ENCODE measurements around the gene RASSF9.

Gene RASSF9

DNA sequence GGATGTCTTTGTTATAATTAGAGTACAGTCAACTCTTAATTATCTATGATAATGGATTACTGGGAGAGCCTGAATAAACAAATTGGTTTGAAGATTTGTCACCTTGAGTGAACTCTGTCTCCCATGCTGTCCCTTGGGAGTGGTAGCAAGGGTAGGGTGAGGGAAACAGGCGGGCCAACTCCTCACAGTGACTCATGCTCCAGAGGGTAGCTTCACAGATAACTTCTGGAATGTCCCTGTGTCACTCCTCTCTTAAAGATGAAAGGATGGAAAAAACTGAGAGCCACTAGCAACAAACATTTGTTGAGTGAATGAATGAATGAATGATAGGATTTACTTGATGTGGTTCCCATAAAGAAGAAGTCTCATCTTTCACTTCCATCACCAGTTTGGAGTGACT, 53.5 kb downstream of the RASSF9 start:
- Histone ChIP-seq H3K27ac (ENCODE audit: low read length) (no peak overlapping the region), H3K4me3 (ENCODE audit: low read length) (no peak overlapping the region), H3K9me3 (ENCODE audit: control insufficient read depth, low read depth, low read length) (no peaks in the 10 kb centered on the region), H3K9ac (ENCODE audit: low read length) (no peak overlapping the region), H3K27me3 (ENCODE audit: control insufficient read depth, insufficient read depth, low read length) (no peaks in the 10 kb centered on the region), H3K4me1 (ENCODE audit: control insufficient read depth, low read depth, low read length) (peaks cover 16% of the 10 kb centered on the region), H3K36me3 (ENCODE audit: control insufficient read depth, low read depth, low read length) (no peaks in the 10 kb centered on the region)

DNA sequence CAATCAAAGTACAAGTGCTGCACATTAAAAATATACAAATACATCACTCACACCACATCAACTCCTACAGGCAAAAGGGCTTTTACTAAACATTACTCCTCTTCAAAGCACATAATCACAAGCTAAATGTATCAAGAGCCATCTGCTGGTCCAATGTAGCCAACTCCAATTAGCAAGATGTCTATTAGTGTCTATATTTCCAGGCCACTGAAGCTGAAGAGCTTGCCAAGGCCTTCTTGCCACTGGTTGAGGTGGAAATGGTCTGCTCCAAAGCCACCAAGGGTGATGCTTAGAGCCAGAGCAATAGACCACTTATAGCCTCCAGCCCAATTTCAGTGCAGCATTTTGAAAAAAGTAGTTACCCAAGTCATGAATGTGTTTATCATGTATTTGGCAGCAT, 54.4 kb downstream of the RASSF9 start:
- no peak overlapping the region for H3K27ac ChIP-seq (ENCODE audit: low read length)
- H3K27me3 ChIP-seq (ENCODE audit: control insufficient read depth, insufficient read depth, low read length), result no peaks in the 10 kb centered on the region
- H3K4me3 ChIP-seq (ENCODE audit: low read length), result no peak overlapping the region
- no peaks in the 10 kb centered on the region for H3K9me3 ChIP-seq (ENCODE audit: control insufficient read depth, low read depth, low read length)
- H3K36me3 ChIP-seq (ENCODE audit: control insufficient read depth, low read depth, low read length), result no peaks in the 10 kb centered on the region
- peaks cover 19% of the 10 kb centered on the region for H3K4me1 ChIP-seq (ENCODE audit: control insufficient read depth, low read depth, low read length)
- no peak overlapping the region for H3K9ac ChIP-seq (ENCODE audit: low read length)

DNA sequence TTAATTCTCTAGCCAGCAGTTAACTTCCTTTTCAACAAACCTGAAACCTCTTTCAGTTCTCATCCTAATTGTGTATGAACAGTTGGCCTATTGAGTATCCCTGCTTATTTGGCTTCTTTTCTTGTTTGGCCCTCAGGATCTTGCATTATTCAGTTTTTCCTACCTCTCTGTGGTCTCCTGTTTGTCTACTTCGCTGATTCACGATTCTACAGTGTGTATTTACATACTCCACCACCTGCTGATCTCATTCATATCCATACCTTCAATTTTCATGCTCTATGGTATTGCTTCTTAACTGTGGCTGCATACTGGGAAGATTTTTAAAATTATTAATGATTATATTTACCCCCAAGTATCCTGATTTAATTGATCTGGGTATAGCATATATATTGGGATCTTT, 56.4 kb downstream of the RASSF9 start:
- H3K36me3 ChIP-seq (ENCODE audit: control insufficient read depth, low read depth, low read length), result no peaks in the 10 kb centered on the region
- H3K9ac ChIP-seq (ENCODE audit: low read length), result no peak overlapping the region
- H3K27me3 ChIP-seq (ENCODE audit: control insufficient read depth, insufficient read depth, low read length), result no peaks in the 10 kb centered on the region
- no peak overlapping the region for H3K4me3 ChIP-seq (ENCODE audit: low read length)
- no peaks in the 10 kb centered on the region for H3K9me3 ChIP-seq (ENCODE audit: control insufficient read depth, low read depth, low read length)
- H3K4me1 ChIP-seq (ENCODE audit: control insufficient read depth, low read depth, low read length), result peaks cover 34% of the 10 kb centered on the region
- no peak overlapping the region for H3K27ac ChIP-seq (ENCODE audit: low read length)

DNA sequence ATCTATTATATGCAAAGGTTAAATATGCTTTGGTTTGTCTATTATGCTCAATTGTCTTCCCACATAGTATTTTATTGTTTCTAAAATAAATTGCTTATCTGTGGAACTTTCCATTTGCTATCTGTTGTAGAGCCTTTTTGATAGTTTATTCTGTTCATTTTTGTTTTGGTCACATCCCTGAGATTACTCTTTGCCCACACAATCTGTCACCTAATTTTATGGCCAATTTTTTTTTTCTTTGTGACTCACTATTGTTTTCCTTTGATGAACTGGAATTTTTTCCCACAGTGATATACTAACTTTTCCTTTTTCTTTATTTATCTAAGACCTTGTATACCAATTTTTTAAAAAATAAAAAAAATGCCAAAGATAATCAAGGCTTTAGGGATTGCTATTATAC, 61.1 kb downstream of the RASSF9 start:
- H3K9me3 ChIP-seq (ENCODE audit: control insufficient read depth, low read depth, low read length), result no peaks in the 10 kb centered on the region
- peaks cover 39% of the 10 kb centered on the region for H3K4me1 ChIP-seq (ENCODE audit: control insufficient read depth, low read depth, low read length)
- no peaks in the 10 kb centered on the region for H3K36me3 ChIP-seq (ENCODE audit: control insufficient read depth, low read depth, low read length)
- no peak overlapping the region for H3K4me3 ChIP-seq (ENCODE audit: low read length)
- no peaks in the 10 kb centered on the region for H3K27me3 ChIP-seq (ENCODE audit: control insufficient read depth, insufficient read depth, low read length)
- no peak overlapping the region for H3K27ac ChIP-seq (ENCODE audit: low read length)
- no peak overlapping the region for H3K9ac ChIP-seq (ENCODE audit: low read length)

DNA sequence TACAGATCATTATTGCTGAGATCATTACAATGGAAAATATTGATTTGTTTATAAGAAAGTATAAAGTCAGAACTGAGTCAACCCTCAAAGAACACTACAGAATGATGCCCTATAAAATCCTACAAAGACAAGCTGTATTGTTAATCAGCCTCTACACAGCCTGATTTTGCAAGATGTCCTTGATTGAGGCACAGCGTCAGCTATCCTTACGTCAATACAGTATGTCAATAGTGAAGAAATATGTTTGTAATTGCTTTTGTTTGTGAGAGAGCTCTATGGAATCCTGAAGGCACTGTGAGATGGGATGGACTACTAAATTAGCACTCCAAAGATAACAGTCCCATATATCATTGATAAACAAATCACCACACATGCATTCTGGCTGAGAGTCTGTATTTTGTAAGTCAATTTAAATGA, 70.7 kb downstream of the RASSF9 start:
- H3K36me3 ChIP-seq (ENCODE audit: control insufficient read depth, low read depth, low read length), result no peaks in the 10 kb centered on the region
- H3K27me3 ChIP-seq (ENCODE audit: control insufficient read depth, insufficient read depth, low read length), result no peaks in the 10 kb centered on the region
- no peak overlapping the region for H3K9ac ChIP-seq (ENCODE audit: low read length)
- no peaks in the 10 kb centered on the region for H3K9me3 ChIP-seq (ENCODE audit: control insufficient read depth, low read depth, low read length)
- H3K4me3 ChIP-seq (ENCODE audit: low read length), result no peak overlapping the region
- peaks cover 6% of the 10 kb centered on the region for H3K4me1 ChIP-seq (ENCODE audit: control insufficient read depth, low read depth, low read length)
- H3K27ac ChIP-seq (ENCODE audit: low read length), result no peak overlapping the region

DNA sequence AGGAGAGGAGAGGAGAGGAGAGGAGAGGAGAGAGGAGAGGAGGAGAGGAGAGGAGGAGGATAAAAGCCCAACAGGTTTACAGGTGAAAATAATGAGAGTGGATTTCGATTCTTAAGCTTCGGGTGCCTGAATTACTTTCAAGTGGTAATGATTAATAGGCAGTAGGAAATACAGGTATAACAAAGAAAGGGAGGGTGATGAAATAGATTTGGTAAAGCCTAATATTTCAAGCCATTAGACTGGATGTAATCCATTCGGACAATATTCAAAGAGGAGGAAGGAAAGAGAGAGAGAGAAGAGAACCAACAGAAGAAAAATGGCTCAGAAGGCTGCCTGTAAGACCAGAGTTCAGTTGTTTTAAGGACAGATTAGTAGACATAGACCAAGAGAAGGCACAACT, 76.6 kb downstream of the RASSF9 start:
- H3K36me3 ChIP-seq (ENCODE audit: control insufficient read depth, low read depth, low read length), result no peaks in the 10 kb centered on the region
- no peaks in the 10 kb centered on the region for H3K27me3 ChIP-seq (ENCODE audit: control insufficient read depth, insufficient read depth, low read length)
- no peaks in the 10 kb centered on the region for H3K4me1 ChIP-seq (ENCODE audit: control insufficient read depth, low read depth, low read length)
- no peak overlapping the region for H3K27ac ChIP-seq (ENCODE audit: low read length)
- no peak overlapping the region for H3K4me3 ChIP-seq (ENCODE audit: low read length)
- peaks cover 6% of the 10 kb centered on the region for H3K9me3 ChIP-seq (ENCODE audit: control insufficient read depth, low read depth, low read length)
- no peak overlapping the region for H3K9ac ChIP-seq (ENCODE audit: low read length)

DNA sequence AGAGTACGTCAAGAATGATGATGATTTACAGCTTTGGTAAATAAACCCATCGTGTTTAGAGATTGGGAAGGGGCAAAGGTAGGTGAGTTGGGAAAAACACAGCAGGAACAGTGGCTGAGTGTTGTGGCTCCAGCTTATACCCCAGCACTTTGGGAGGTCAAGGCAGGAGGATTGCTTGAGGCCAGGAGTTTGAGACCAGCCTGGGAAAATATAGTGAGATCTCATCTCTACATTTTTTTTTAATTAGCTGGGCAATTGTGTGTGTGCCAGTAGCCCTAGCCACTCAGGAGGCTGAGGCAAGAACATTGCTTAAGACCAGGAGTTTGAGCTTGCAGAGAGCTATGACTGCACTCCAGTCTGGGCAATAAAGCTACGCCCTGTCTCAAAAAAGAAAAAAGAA, 77.1 kb downstream of the RASSF9 start:
- Histone ChIP-seq H3K27me3 (ENCODE audit: control insufficient read depth, insufficient read depth, low read length) (no peaks in the 10 kb centered on the region), H3K9me3 (ENCODE audit: control insufficient read depth, low read depth, low read length) (peaks cover 6% of the 10 kb centered on the region)

DNA sequence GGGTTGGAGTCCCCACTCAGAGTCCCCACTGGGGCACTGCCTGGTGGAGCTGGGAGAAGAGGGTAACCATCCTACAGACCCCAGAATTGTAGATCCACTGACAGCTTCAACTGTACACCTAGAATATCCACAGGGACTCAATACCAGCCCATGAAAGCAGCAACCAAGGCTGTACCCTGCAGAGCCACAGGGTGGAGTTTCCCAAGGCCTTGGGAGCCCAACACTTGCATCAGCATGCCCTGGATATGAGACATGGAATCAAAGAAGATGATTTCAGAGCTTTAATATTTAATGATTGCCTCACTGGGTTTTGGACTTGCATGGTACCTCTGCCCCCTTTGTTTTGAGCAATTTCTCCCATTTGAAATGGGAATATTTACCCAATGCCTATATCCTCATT, 80.4 kb downstream of the RASSF9 start:
- H3K4me1 ChIP-seq (ENCODE audit: control insufficient read depth, low read depth, low read length), result no peaks in the 10 kb centered on the region
- H3K27me3 ChIP-seq (ENCODE audit: control insufficient read depth, insufficient read depth, low read length), result no peaks in the 10 kb centered on the region
- H3K27ac ChIP-seq (ENCODE audit: low read length), result no peak overlapping the region
- H3K4me3 ChIP-seq (ENCODE audit: low read length), result no peak overlapping the region
- no peaks in the 10 kb centered on the region for H3K36me3 ChIP-seq (ENCODE audit: control insufficient read depth, low read depth, low read length)
- H3K9ac ChIP-seq (ENCODE audit: low read length), result no peak overlapping the region
- peaks cover 6% of the 10 kb centered on the region for H3K9me3 ChIP-seq (ENCODE audit: control insufficient read depth, low read depth, low read length)

More for the DNA sequence above, 77.1 kb downstream of the RASSF9 start:
- no peak overlapping the region for H3K9ac ChIP-seq (ENCODE audit: low read length)
- no peaks in the 10 kb centered on the region for H3K4me1 ChIP-seq (ENCODE audit: control insufficient read depth, low read depth, low read length)
- H3K36me3 ChIP-seq (ENCODE audit: control insufficient read depth, low read depth, low read length), result no peaks in the 10 kb centered on the region
- H3K4me3 ChIP-seq (ENCODE audit: low read length), result no peak overlapping the region
- H3K27ac ChIP-seq (ENCODE audit: low read length), result no peak overlapping the region
